Gastroesophageal sphincter (tissue), 4 donors: ENCODE measurements around the gene NT5C3B. TPM values are rescaled to one million over a fixed set of nuclear protein-coding genes. Genes with fewer than 3 reads are reported as not detected.
"Not testable (repeated sequence)": the region's sequence is repeated elsewhere in the genome, so short reads cannot be mapped to it uniquely, and the experiment has no call there.

Experiments used
- ATAC-seq: fragments of 150-250 bp; one replicate; pipeline ENCODE4 v1.9.1; 2016; ENCODE audit warnings: mild to moderate bottlenecking, moderate library complexity
- H3K27ac ChIP-seq, 4 donors: fragments of 200-600 bp; sonication (generic) in 3 of 4; 1 replicate in 3 of 4; 2 replicates in 1 of 4; pipeline ENCODE4 v1.5.1; 2016 to 2019
- H3K27me3 ChIP-seq: fragments of 200-600 bp; sonication (generic); one replicate; pipeline ENCODE4 v1.5.1; 2019
- H3K36me3 ChIP-seq, 2 donors: fragments of 200-600 bp; sonication (generic); one replicate each; pipeline ENCODE4 v1.5.1; 2019; ENCODE audit warnings: control low read depth in 1 of 2
- H3K4me1 ChIP-seq, 3 donors: fragments of 200-600 bp; sonication (generic); 1 replicate in 2 of 3; 2 replicates in 1 of 3; pipeline ENCODE4 v1.5.1; 2016 to 2019; ENCODE audit warnings: control low read depth in 2 of 3
- H3K4me3 ChIP-seq, 2 donors: fragments of 200-600 bp; sonication (generic); one replicate each; pipeline ENCODE4 v1.5.1; 2019; ENCODE audit warnings: mild to moderate bottlenecking in 1 of 2, moderate library complexity in 1 of 2
- H3K9me3 ChIP-seq, 3 donors: fragments of 200-600 bp; sonication (generic); one replicate each; pipeline ENCODE4 v1.5.1; 2017 to 2019; ENCODE audit warnings: control low read depth in 2 of 3
- EP300 ChIP-seq: sonication (generic); formaldehyde crosslinking; IDR thresholded peaks from one replicate; pipeline ENCODE4 v1.6.1; 2017; ENCODE audit warnings: antibody characterized with exemption, mild to moderate bottlenecking
- POLR2A ChIP-seq, 2 donors: fragments of 450-650 bp; IDR thresholded peaks; one replicate each; pipeline ENCODE4 v1.6.1; 2017; ENCODE audit warnings: antibody characterized with exemption in 2 of 2, mild to moderate bottlenecking in 2 of 2, moderate library complexity in 1 of 2
- POLR2AphosphoS5 ChIP-seq: sonication (generic); formaldehyde crosslinking; IDR thresholded peaks from one replicate; pipeline ENCODE4 v1.6.1; 2017; ENCODE audit warnings: antibody characterized with exemption
- WGBS, 2 donors: methylation state at CpG; one replicate each; pipeline ENCODE4 v1.1.5; 2018; ENCODE audit warnings: low coverage in 1 of 2; 5-methylcytosine and 5-hydroxymethylcytosine counted together
- total RNA-seq, 4 donors: library from RNA; depleted of rRNA; stranded (reverse); fragments of >200 nt; gene quantifications; one replicate each; pipeline ENCODE4 v1.1.0, GENCODE V29; 2016
- TF ChIP-seq, protein P1 (sequence below), 4 experiments: fragments of 200-600 bp in 2 of 4; fragments of 450-650 bp in 2 of 4; sonication (generic) in 1 of 4; IDR thresholded peaks; one replicate each; pipeline ENCODE4 v1.5.1; 2017 to 2019; ENCODE audit warnings: antibody characterized with exemption in 4 of 4, mild to moderate bottlenecking in 2 of 4, moderate library complexity in 2 of 4

Gene NT5C3B
- 10 to 100 TPM; 64.8 to 83.7 (median 71.5) TPM for total RNA-seq

DNA sequence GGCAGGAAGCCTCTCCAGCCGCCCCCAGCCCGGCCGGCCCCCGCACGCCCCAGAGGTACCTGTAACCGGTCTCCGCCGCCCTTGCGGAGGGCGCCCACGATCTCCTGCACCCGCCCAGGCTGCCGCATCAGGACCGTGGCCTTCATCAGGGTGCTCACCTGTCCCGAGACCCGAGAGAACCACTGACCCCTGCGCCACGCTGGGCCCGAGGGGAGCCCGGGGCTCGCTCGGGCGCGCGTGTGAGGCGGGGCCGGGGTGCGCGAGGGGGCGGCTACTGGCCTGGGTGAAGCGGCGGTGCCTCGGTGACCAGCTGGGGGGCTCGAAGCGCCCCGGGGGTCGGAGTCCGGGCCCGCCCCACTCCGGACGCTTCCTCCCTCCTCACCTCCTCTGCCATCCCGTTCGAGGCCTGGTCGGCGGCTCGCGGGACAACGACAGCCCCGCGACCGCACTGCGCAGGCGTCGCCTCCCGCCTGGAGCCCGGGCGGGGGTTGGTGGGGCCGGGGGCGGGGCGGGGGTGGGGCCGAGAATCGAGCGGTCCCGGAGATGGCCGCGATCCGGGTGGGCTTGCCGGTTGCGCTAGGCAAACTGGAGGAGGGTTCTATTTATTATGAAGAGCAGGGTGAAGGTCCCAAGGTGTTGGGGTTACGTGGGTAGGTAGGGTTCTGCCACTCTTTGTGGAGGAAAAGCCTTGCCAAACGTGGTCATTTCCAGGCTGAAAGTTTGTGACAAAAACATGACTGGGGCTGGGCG, at the start of gene NT5C3B:
Gene NT5C3B (minus strand): TSS at position 433 of the 750 bp plus-strand sequence. CDS start 39 bp downstream, at position 394.
- no peaks in the 10 kb centered on the region for H3K9me3 ChIP-seq
- 0 to 20% methylated on average over 1 to 3 of the region's 72 CpGs for WGBS, 2 donors
- peak within 1 kb of the TSS; percentile 87 to 93 for H3K4me3 ChIP-seq
- peaks cover 0 to 24% of the 10 kb centered on the region in 2 donors for H3K36me3 ChIP-seq
- H3K4me1 ChIP-seq = peaks cover 0 to 22% (median 3%) of the 10 kb centered on the region in 3 donors
- H3K27ac ChIP-seq = peak within 1 kb of the TSS; percentile 72 to 93 (median 90)
- peak; percentile 92 for ATAC-seq
- TF ChIP-seq EP300 (no peak), POLR2A (IDR thresholded peaks at IDR 0.05) (peak; percentile 39 to 40), POLR2AphosphoS5 (peak; percentile 65)
- no peaks in the 10 kb centered on the region for H3K27me3 ChIP-seq

DNA sequence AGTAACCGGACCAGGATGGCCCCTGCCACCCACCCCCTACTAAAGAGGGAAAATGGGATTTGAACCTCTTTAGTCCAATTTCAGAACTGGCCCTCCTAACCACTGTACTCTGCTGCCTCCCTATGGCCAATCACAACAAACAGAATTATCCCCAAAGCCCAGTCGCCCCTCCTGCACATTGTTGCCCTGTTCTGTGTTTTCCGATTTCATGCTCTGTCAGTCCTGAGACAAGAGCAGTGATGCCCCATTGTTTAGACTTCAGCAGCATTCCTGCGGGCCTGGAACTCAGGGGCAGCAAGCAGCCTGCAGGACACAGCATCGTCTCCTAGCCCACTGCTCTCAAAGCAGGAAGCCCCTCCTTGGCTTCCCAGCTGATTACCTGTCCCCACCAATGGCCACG, 49.7 kb upstream of the NT5C3B start:
- H3K4me3 ChIP-seq = no peak overlapping the region
- no peaks in the 10 kb centered on the region for H3K27me3 ChIP-seq
- TF ChIP-seq, protein P1, sequence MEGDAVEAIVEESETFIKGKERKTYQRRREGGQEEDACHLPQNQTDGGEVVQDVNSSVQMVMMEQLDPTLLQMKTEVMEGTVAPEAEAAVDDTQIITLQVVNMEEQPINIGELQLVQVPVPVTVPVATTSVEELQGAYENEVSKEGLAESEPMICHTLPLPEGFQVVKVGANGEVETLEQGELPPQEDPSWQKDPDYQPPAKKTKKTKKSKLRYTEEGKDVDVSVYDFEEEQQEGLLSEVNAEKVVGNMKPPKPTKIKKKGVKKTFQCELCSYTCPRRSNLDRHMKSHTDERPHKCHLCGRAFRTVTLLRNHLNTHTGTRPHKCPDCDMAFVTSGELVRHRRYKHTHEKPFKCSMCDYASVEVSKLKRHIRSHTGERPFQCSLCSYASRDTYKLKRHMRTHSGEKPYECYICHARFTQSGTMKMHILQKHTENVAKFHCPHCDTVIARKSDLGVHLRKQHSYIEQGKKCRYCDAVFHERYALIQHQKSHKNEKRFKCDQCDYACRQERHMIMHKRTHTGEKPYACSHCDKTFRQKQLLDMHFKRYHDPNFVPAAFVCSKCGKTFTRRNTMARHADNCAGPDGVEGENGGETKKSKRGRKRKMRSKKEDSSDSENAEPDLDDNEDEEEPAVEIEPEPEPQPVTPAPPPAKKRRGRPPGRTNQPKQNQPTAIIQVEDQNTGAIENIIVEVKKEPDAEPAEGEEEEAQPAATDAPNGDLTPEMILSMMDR (IDR thresholded peaks at IDR 0.05) = peak in 2 of 4 experiments; percentile 20 to 21
- TF ChIP-seq POLR2A (IDR thresholded peaks at IDR 0.05) = no peak
- no peaks in the 10 kb centered on the region for H3K9me3 ChIP-seq
- peaks cover 0 to 98% of the 10 kb centered on the region in 2 donors for H3K36me3 ChIP-seq
- 55 to 60% methylated on average over 3 of the region's 6 CpGs for WGBS, 2 donors
- H3K27ac ChIP-seq = no peak overlapping the region
- no peaks in the 10 kb centered on the region for H3K4me1 ChIP-seq
- ATAC-seq = no peak

DNA sequence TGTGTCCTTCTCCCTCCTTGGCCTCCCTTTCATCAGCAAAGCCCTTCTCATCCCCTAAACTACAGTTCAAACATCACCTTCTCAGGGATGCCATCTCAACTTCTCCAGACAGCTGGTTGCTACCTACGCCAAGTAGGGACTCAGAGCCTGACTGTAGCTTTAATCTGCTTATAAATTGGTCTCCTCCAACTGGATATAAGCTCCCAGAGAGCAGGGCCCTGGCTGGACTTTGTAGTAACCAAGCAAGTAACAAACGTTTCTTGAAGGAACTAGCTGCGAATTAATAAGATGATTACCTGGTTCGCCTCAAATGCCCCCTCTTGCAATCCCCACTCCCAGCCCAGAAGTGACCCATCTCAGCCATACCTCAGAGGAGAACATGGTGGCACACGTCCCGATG, 46.7 kb upstream of the NT5C3B start:
- peaks cover 0 to 98% of the 10 kb centered on the region in 2 donors for H3K36me3 ChIP-seq
- ATAC-seq = no peak
- TF ChIP-seq POLR2A (IDR thresholded peaks at IDR 0.05) (no peak), EP300 (no peak), POLR2AphosphoS5 (no peak)
- TF ChIP-seq, protein P1 (IDR thresholded peaks at IDR 0.05) = no peak
- no peak overlapping the region for H3K27ac ChIP-seq
- H3K4me3 ChIP-seq = no peak overlapping the region
- no peaks in the 10 kb centered on the region for H3K27me3 ChIP-seq
- no peaks in the 10 kb centered on the region for H3K9me3 ChIP-seq
- 80 to 87% methylated on average over 1 to 3 of the region's 6 CpGs for WGBS, 2 donors
- no peaks in the 10 kb centered on the region for H3K4me1 ChIP-seq

DNA sequence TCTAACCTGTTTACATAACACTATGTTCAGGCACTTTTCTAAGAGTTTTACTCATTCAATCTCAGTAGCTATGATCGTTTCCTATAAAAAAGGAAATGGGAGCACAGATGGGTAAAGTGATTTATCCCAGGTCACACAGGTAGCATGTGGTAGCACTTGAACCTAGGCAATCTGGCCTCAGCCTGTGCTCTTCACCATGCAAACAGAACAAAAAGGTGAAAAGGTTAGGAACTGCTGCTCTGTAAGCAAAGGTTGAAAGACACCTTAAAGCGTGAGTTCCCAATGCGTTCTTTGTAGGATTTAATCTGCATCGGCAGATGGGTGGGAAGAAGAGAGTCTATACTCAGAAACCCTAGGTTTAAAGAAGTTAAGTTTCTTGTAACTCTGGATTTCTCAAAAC, 44.1 kb upstream of the NT5C3B start:
- WGBS, 2 donors = 96 to 97% methylated on average over 4 of the region's 4 CpGs
- Histone ChIP-seq H3K9me3 (no peaks in the 10 kb centered on the region), H3K27ac (no peak overlapping the region), H3K4me1 (no peaks in the 10 kb centered on the region), H3K27me3 (no peaks in the 10 kb centered on the region), H3K4me3 (no peak overlapping the region), H3K36me3 (peaks cover 0 to 91% of the 10 kb centered on the region in 2 donors)
- TF ChIP-seq, protein P1 (IDR thresholded peaks at IDR 0.05) = no peak
- TF ChIP-seq EP300 (no peak), POLR2AphosphoS5 (no peak), POLR2A (IDR thresholded peaks at IDR 0.05) (no peak)
- no peak for ATAC-seq

DNA sequence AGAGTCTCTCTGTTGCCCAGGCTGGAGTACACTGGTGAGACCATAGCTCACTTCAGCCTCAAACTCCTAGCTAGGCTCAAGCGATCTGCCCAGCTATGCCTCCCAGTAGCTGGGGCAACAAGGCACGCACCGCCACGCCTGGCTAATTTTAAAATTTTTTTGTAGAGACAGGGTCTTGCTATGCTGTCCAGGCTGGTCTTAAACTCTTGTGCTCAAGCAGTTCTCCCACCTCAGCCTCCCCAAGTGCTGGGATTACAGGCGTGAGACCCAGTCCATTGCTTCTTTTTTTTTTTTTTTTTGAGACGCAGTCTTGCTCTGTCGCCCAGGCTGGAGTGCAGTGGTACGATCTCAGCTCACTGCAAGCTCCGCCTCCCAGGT, 38.2 kb upstream of the NT5C3B start:
- peaks cover 0 to 93% of the 10 kb centered on the region in 2 donors for H3K36me3 ChIP-seq
- H3K4me1 ChIP-seq, H3K27ac ChIP-seq, ATAC-seq, H3K9me3 ChIP-seq, H3K27me3 ChIP-seq, H3K4me3 ChIP-seq: not testable (repeated sequence)
- 98 to 100% methylated on average over 7 of the region's 9 CpGs for WGBS, 2 donors
